Measurements from ENCODE around the gene RAB11FIP5. TPM values are rescaled to one million over a fixed set of nuclear protein-coding genes. Genes with fewer than 3 reads are reported as not detected.

Gene RAB11FIP5, protein sequence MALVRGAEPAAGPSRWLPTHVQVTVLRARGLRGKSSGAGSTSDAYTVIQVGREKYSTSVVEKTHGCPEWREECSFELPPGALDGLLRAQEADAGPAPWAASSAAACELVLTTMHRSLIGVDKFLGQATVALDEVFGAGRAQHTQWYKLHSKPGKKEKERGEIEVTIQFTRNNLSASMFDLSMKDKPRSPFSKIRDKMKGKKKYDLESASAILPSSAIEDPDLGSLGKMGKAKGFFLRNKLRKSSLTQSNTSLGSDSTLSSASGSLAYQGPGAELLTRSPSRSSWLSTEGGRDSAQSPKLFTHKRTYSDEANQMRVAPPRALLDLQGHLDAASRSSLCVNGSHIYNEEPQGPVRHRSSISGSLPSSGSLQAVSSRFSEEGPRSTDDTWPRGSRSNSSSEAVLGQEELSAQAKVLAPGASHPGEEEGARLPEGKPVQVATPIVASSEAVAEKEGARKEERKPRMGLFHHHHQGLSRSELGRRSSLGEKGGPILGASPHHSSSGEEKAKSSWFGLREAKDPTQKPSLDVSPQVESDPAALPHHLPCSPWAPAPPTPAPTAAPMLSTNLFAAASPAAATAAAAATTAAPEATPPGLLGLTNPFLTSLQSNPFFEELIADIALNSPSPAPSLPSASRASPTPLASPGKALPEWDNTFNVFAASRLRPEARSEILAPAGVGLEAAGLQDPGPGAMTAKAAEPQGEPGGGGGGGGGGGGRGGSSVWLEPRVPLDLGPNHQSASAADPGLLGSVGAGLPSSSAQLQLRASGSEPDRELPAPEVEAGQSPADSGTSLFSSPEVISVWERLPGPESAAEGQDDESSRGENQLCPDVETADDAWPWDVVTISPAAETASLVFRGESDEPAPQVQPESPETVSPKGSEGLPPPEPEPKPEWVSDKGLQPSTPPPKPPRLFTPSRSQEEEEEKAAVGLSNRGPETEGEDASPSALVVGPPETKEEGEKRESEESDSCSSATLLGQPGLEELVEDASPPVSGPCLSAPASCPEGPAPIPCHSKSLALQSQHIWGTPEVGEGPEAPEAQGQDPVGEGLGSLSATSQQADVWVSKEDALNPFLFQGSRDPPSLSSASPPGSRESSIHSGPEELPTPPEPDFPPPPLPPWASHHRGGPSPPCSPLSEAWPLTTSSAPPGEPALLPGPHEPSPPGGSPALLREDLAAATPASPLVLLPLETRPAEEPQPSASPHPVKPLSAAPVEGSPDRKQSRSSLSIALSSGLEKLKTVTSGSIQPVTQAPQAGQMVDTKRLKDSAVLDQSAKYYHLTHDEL (N-terminal part only)
- total RNA-seq (10 to 100 TPM; 13.1 to 19.4 TPM), total RNA-seq (56.2 to 65.4 reads per million in 2 donors)

- Mint-ChIP-seq H3K27ac (peak within 1 kb of the TSS; percentile 92), H3K4me3 (peak within 1 kb of the TSS; percentile 92)
- ATAC-seq = peak; percentile 92
Measured at GRCh38 chr2:73112913-73113854, at the start of gene RAB11FIP5. Gene RAB11FIP5, minus strand, starts transcription at chr2:73112948. Its CDS starts 171 bp downstream, at chr2:73112777.

DNA sequence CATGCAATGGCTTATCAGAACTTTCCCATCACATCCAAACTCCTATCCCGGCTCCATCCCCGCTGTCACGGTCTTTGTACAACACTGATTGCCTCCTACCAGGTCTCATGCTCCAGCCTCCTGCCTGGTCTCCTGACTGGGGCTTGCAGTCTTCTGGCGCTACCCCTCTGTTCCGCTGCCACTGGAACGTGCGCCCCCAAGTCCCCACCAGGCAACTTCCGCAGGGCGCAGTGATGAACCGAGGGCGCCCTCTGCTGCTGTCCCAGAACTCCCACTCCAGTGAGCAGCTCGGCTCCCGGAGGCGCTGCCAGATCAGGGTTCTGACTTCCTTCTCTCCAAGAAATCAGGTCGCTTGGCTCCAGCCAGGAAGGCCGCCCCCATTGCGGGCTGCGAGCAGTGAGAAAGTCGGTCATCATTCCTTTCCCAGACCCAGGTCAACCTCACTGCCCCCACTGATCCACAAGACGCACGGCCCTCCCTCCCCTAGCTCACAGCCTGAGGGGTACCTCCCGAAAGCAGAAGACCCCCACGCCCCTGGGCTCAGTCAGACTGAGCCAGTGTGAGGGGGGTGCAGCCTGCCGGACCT lies 43.9 kb upstream of the RAB11FIP5 start:
- no peaks in the 10 kb centered on the region for H3K9me3 ChIP-seq (ENCODE audit: control insufficient read depth, low read length, poor library complexity, severe bottlenecking)
- H3K27ac Mint-ChIP-seq = no peak overlapping the region
- H3K36me3 Mint-ChIP-seq (ENCODE audit: low read depth) = peaks cover 4% of the 10 kb centered on the region
- peaks cover 3% of the 10 kb centered on the region for H3K4me1 Mint-ChIP-seq
- no peak overlapping the region for H3K4me3 Mint-ChIP-seq
- peaks cover 45% of the 10 kb centered on the region for H3K27me3 Mint-ChIP-seq
- DNase-seq = peak; percentile 22 to 36 (median 33)
- peak; percentile 61 for ATAC-seq

More at GRCh38 chr2:73112913-73113854, at the start of gene RAB11FIP5:
- peak; percentile 74 to 91 (median 87) for DNase-seq
- Mint-ChIP-seq H3K4me1 (peaks cover 34% of the 10 kb centered on the region), H3K36me3 (ENCODE audit: low read depth) (no peaks in the 10 kb centered on the region), H3K27me3 (no peaks in the 10 kb centered on the region)
- H3K9me3 ChIP-seq (ENCODE audit: control insufficient read depth, low read length, poor library complexity, severe bottlenecking) = no peaks in the 10 kb centered on the region

DNA sequence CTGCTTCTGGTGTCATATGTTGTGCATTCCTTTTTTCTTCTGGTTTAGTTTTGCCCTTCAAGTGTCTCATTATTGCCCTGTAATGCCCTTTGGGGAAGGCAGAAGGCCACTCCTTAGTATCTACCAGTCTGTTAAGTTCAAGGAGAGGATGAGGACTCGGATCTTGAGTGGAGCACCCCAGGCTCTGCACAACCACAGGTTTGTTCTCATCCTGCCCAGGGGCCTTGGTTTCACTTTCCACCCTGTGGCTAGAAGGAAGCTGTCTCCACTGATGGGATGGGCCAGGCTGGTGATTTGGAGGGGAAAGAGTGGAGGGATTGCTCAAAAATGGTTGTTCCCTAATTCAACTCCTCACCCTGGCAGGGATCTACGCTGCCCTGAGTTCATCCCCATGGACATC lies 30.2 kb upstream of the RAB11FIP5 start:
- H3K27me3 Mint-ChIP-seq = peaks cover 21% of the 10 kb centered on the region
- H3K4me1 Mint-ChIP-seq = peaks cover 2% of the 10 kb centered on the region
- no peak for DNase-seq
- no peak for ATAC-seq
- no peak overlapping the region for H3K27ac Mint-ChIP-seq
- no peak overlapping the region for H3K4me3 Mint-ChIP-seq
- H3K36me3 Mint-ChIP-seq (ENCODE audit: low read depth) = no peaks in the 10 kb centered on the region
- H3K9me3 ChIP-seq (ENCODE audit: control insufficient read depth, low read length, poor library complexity, severe bottlenecking) = no peaks in the 10 kb centered on the region

- H3K27me3 Mint-ChIP-seq = peaks cover 21% of the 10 kb centered on the region
- no peaks in the 10 kb centered on the region for H3K36me3 Mint-ChIP-seq (ENCODE audit: low read depth)
- no peaks in the 10 kb centered on the region for H3K9me3 ChIP-seq (ENCODE audit: control insufficient read depth, low read length, poor library complexity, severe bottlenecking)
- H3K27ac Mint-ChIP-seq = no peak overlapping the region
- DNase-seq = no peak
- ATAC-seq = no peak
- no peak overlapping the region for H3K4me3 Mint-ChIP-seq
- H3K4me1 Mint-ChIP-seq = peaks cover 2% of the 10 kb centered on the region
Measured at GRCh38 chr2:73141896-73142295, 29.1 kb upstream of the RAB11FIP5 start.

DNA sequence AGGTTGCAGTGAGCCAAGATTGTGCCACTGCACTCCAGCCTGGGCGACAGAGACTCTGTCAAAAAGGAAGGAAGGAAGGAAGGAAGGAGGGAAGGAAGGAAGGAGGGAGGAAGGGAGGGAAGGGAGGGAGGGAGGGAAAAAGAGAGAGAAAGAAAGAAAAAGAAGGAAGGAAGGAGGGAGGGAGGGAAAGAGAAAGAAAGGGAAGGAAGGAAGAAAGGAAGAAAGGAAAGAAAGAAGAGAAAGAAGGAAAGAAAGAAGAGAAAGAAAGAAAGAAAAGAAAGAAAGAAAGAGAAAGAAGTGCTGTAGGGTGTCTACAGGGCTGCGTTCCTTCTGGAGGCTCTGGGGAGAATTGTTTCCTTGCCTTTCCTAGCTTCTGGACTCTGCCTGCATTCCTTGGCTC lies 22.5 kb upstream of the RAB11FIP5 start:
- DNase-seq (no peak), ATAC-seq (no peak)
- Mint-ChIP-seq H3K27me3 (no peaks in the 10 kb centered on the region), H3K4me1 (no peaks in the 10 kb centered on the region), H3K27ac (no peak overlapping the region), H3K36me3 (ENCODE audit: low read depth) (no peaks in the 10 kb centered on the region), H3K4me3 (no peak overlapping the region)
- H3K9me3 ChIP-seq (ENCODE audit: control insufficient read depth, low read length, poor library complexity, severe bottlenecking) = no peaks in the 10 kb centered on the region

DNA sequence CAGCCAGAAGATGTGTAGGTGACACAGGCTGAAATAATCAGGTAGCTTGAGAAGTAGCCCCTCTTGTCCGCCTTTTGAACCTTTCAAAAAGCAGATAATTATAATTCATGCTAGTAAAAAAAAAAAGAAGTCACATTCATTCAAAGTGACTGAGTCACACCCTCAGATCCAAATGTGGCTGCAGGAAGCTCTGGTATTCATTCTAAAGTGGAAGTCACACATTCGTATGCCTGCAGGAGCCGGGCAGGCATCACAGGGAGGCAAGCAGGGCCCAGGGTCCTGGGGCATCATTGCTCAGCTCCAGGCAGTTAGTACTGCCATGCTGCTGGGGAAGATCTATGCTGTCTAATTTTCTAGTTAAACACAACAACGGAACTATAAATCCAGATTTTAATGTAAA lies 21.7 kb upstream of the RAB11FIP5 start:
- H3K27me3 Mint-ChIP-seq = peaks cover 3% of the 10 kb centered on the region
- no peak overlapping the region for H3K27ac Mint-ChIP-seq
- H3K9me3 ChIP-seq (ENCODE audit: control insufficient read depth, low read length, poor library complexity, severe bottlenecking) = no peaks in the 10 kb centered on the region
- H3K4me1 Mint-ChIP-seq = no peaks in the 10 kb centered on the region
- ATAC-seq = no peak
- H3K4me3 Mint-ChIP-seq = no peak overlapping the region
- no peak for DNase-seq
- H3K36me3 Mint-ChIP-seq (ENCODE audit: low read depth) = no peaks in the 10 kb centered on the region

GRCh38 chr2:73133566-73134197 lies 20.9 kb upstream of the RAB11FIP5 start:
- ATAC-seq (no peak), DNase-seq (no peak)
- no peak overlapping the region for H3K27ac Mint-ChIP-seq
- no peak overlapping the region for H3K4me3 Mint-ChIP-seq
- H3K4me1 Mint-ChIP-seq = no peaks in the 10 kb centered on the region
- H3K36me3 Mint-ChIP-seq (ENCODE audit: low read depth) = no peaks in the 10 kb centered on the region
- no peaks in the 10 kb centered on the region for H3K9me3 ChIP-seq (ENCODE audit: control insufficient read depth, low read length, poor library complexity, severe bottlenecking)
- H3K27me3 Mint-ChIP-seq = peaks cover 11% of the 10 kb centered on the region

DNA sequence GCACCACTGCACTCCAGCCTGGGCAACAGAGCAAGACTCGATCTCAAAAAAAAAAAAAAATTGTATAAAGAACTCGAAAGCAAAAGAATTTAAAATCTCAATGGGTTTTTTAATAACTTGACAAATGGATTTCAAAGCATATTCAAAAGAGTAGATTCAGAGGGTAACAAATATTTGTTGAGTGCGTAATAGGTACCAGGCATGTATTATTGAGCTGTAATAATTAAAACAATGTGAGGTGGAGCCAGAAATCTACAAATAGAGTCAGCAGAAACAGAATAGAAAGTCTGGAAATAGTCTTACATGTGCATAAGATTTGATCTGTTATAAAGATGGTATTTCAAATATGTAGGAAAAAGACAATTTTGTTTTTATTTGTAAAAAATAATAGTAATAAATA lies 19.1 kb upstream of the RAB11FIP5 start:
- Mint-ChIP-seq H3K4me3 (no peak overlapping the region), H3K27me3 (peaks cover 14% of the 10 kb centered on the region), H3K27ac (no peak overlapping the region), H3K36me3 (ENCODE audit: low read depth) (no peaks in the 10 kb centered on the region), H3K4me1 (no peaks in the 10 kb centered on the region)
- ATAC-seq = no peak
- H3K9me3 ChIP-seq (ENCODE audit: control insufficient read depth, low read length, poor library complexity, severe bottlenecking) = no peaks in the 10 kb centered on the region
- DNase-seq = no peak

GRCh38 chr2:73130790-73131189 lies 18.0 kb upstream of the RAB11FIP5 start:
- Mint-ChIP-seq H3K27ac (no peak overlapping the region), H3K36me3 (ENCODE audit: low read depth) (peaks cover 2% of the 10 kb centered on the region), H3K27me3 (peaks cover 21% of the 10 kb centered on the region), H3K4me1 (no peaks in the 10 kb centered on the region), H3K4me3 (no peak overlapping the region)
- ATAC-seq (no peak), DNase-seq (no peak)
- H3K9me3 ChIP-seq (ENCODE audit: control insufficient read depth, low read length, poor library complexity, severe bottlenecking) = no peaks in the 10 kb centered on the region

GRCh38 chr2:73128841-73129535 lies 16.2 kb upstream of the RAB11FIP5 start:
- H3K27ac Mint-ChIP-seq = peak overlapping the region; percentile 34

GRCh38 chr2:73122536-73122935 lies 9.8 kb upstream of the RAB11FIP5 start:
- no peak overlapping the region for H3K4me3 Mint-ChIP-seq
- H3K27me3 Mint-ChIP-seq = peaks cover 22% of the 10 kb centered on the region
- H3K27ac Mint-ChIP-seq = no peak overlapping the region

More at GRCh38 chr2:73128841-73129535, 16.2 kb upstream of the RAB11FIP5 start:
- no peaks in the 10 kb centered on the region for H3K9me3 ChIP-seq (ENCODE audit: control insufficient read depth, low read length, poor library complexity, severe bottlenecking)
- H3K27me3 Mint-ChIP-seq = peaks cover 24% of the 10 kb centered on the region
- no peak for ATAC-seq
- no peak overlapping the region for H3K4me3 Mint-ChIP-seq
- H3K4me1 Mint-ChIP-seq = no peaks in the 10 kb centered on the region
- H3K36me3 Mint-ChIP-seq (ENCODE audit: low read depth) = peaks cover 2% of the 10 kb centered on the region
- DNase-seq = no peak

More at GRCh38 chr2:73122536-73122935, 9.8 kb upstream of the RAB11FIP5 start:
- ATAC-seq (no peak), DNase-seq (no peak)
- no peaks in the 10 kb centered on the region for H3K9me3 ChIP-seq (ENCODE audit: control insufficient read depth, low read length, poor library complexity, severe bottlenecking)
- Mint-ChIP-seq H3K4me1 (no peaks in the 10 kb centered on the region), H3K36me3 (ENCODE audit: low read depth) (peaks cover 2% of the 10 kb centered on the region)

Data from T-helper 17 cell (primary cell).